Lung (tissue), 12 donors: ENCODE results near the gene AGBL4. TPM values are rescaled to one million over a fixed set of nuclear protein-coding genes. Genes with fewer than 3 reads are reported as not detected.

Experiments used
- ATAC-seq: fragments of 200-7000 bp; cut with Tn5 transposase; one replicate; pipeline ENCODE4 v1.9.1; 2020; ENCODE audit warnings: moderate number of reproducible peaks; ENCODE audit not compliant: insufficient read depth, low FRiP score
- DNase-seq, 3 donors: peaks; one replicate each; pipeline ENCODE4 v3.0.0-alpha.2; 2013 to 2017
- H3K27ac ChIP-seq, 2 donors: one replicate each; pipeline ENCODE4 v1.5.1; 2013; ENCODE audit warnings: mild to moderate bottlenecking in 2 of 2, moderate library complexity in 2 of 2, control low read depth in 1 of 2, inconsistent platforms in 1 of 2, low read depth in 1 of 2, low read length in 1 of 2
- H3K27me3 ChIP-seq, 3 donors: one replicate each; pipeline ENCODE4 v1.5.1; 2013; ENCODE audit warnings: low read length in 2 of 3; ENCODE audit not compliant: control insufficient read depth in 3 of 3, insufficient read depth in 3 of 3
- H3K36me3 ChIP-seq, 4 donors: one replicate each; pipeline ENCODE4 v1.5.1; 2013; ENCODE audit warnings: low read length in 4 of 4, mild to moderate bottlenecking in 1 of 4, moderate library complexity in 1 of 4; ENCODE audit not compliant: control insufficient read depth in 4 of 4, insufficient read depth in 4 of 4
- H3K4me1 ChIP-seq, 5 donors: one replicate each; pipeline ENCODE4 v1.5.1; 2013; ENCODE audit warnings: low read length in 5 of 5, mild to moderate bottlenecking in 2 of 5, moderate library complexity in 1 of 5; ENCODE audit not compliant: control insufficient read depth in 5 of 5, insufficient read depth in 5 of 5
- H3K4me3 ChIP-seq: one replicate; pipeline ENCODE4 v1.5.1; 2013; ENCODE audit warnings: mild to moderate bottlenecking, control low read depth, moderate library complexity
- H3K9ac ChIP-seq, 2 donors: one replicate each; pipeline ENCODE4 v1.5.1; 2013; ENCODE audit warnings: low read length in 2 of 2, control low read depth in 1 of 2; ENCODE audit not compliant: insufficient read depth in 1 of 2
- H3K9me3 ChIP-seq, 4 donors: one replicate each; pipeline ENCODE4 v1.5.1; 2013; ENCODE audit warnings: low read length in 3 of 4, mild to moderate bottlenecking in 1 of 4, moderate library complexity in 1 of 4; ENCODE audit not compliant: control insufficient read depth in 4 of 4, insufficient read depth in 3 of 4
- CTCF ChIP-seq: IDR thresholded peaks from 2 replicates; pipeline ENCODE4 v1.5.1; 2012; ENCODE audit warnings: mild to moderate bottlenecking; ENCODE audit errors: control extremely low read depth, extremely low read depth
- WGBS, 2 donors: extraction: QIAGEN DNeasy Blood & Tissue Kit; methylation state at CpG; one replicate each; pipeline ENCODE4 v1.1.7; 2013; 5-methylcytosine and 5-hydroxymethylcytosine counted together
- polyA plus RNA-seq, 2 donors: library from polyadenylated mRNA; stranded (reverse); fragments of 200-250 nt; gene quantifications; one replicate each; pipeline ENCODE4 v1.2.1, GENCODE V29; 2013
- total RNA-seq, 2 donors: library from RNA; depleted of rRNA in 1 of 2; stranded (reverse); fragments of >200 nt in 1 of 2; gene quantifications; one replicate each; pipeline ENCODE4 v1.2.1, GENCODE V29; 2014 to 2021
- donor health status: control.
- donor health status: control.
- donor health status: Bipolar disorder and iron deficiency.
- donor health status: healthy.
- donor health status: DM: yes; HTN: yes; CAD: no.

AGBL4 gene
- total and polyA plus RNA-seq, 4 donors: 0.24 to 7.5 (median 2.6) TPM

DNA sequence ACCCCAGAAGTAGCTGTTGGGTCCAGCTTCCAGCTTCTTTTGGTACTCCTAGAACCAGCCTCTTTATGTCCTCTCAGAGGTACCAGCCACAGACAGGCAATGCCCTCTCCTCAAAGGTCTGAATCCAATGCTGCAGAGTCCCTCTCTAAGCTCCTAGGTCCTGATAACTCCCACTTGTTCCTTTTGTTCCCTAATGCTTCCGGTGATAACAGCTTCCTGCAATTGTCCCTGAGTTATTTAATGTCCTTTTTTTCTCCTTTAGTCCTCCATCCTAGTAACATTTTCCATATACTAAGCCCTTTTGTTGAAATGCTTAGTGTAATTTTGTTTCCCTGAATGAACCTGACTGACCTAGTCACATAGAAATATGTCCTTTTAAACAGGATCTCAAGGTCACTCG is 1045.3 kb downstream of the AGBL4 start:
- Histone ChIP-seq H3K36me3 (no peaks in the 10 kb centered on the region), H3K27ac (no peak overlapping the region), H3K4me1 (no peaks in the 10 kb centered on the region), H3K9me3 (no peaks in the 10 kb centered on the region), H3K4me3 (no peak overlapping the region), H3K27me3 (no peaks in the 10 kb centered on the region), H3K9ac (no peak overlapping the region)
- 24 to 34% methylated on average over 2 of the region's 2 CpGs for WGBS, 2 donors
- no peak for DNase-seq
- no peak for TF ChIP-seq CTCF
- ATAC-seq: no peak

DNA sequence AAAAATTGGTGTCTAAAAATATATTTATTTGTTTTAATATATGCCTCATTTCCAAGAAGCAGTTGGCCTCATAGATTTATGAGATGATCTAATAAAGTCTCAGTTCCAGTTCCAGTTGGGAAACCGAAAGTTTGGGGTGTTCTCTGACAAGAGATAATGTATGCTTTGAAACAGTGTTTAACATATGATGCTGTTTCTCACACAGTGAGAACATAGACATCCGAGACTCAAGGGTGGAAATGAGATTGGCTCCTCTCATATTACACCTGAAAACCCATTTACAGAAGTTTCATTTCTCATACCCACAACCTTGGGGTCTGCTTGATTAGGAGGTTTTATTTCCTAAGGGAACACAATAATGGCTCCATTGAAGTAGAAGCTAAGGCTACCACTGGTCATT is 1046.5 kb downstream of the AGBL4 start:
- no peak overlapping the region for H3K9ac ChIP-seq

DNA sequence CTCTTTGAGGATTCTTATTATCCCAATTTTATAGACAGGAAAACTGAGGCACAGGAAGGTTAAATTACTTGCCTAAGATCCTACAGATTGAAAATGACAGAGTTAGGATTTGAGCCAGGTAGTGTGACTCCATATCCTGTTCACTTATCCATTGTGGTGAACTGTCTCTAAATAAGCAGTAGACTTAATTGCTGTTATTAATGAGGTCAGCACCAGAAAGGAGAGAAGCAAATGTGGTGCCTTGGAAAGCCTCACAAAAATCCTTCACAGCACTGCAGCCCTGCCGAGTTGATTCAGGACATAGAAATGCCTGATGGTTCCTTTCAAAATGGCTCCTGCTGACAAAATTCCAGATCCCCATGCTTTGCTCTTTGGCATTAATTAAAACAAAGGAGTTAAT is 1053.8 kb downstream of the AGBL4 start:
- Histone ChIP-seq H3K27ac (no peak overlapping the region), H3K4me3 (no peak overlapping the region), H3K27me3 (no peaks in the 10 kb centered on the region), H3K4me1 (no peaks in the 10 kb centered on the region), H3K9ac (no peak overlapping the region), H3K36me3 (no peaks in the 10 kb centered on the region), H3K9me3 (no peaks in the 10 kb centered on the region)
- no peak for TF ChIP-seq CTCF
- 49 to 55% methylated on average over 1 of the region's 1 CpG for WGBS, 2 donors
- ATAC-seq: no peak
- DNase-seq: no peak

More for the DNA sequence above, 1046.5 kb downstream of the AGBL4 start:
- no peak for TF ChIP-seq CTCF
- Histone ChIP-seq H3K36me3 (no peaks in the 10 kb centered on the region), H3K9me3 (no peaks in the 10 kb centered on the region), H3K27me3 (no peaks in the 10 kb centered on the region), H3K4me1 (no peaks in the 10 kb centered on the region), H3K27ac (no peak overlapping the region), H3K4me3 (no peak overlapping the region)
- 84 to 92% methylated on average over 2 of the region's 2 CpGs for WGBS, 2 donors
- ATAC-seq (no peak), DNase-seq (no peak)

DNA sequence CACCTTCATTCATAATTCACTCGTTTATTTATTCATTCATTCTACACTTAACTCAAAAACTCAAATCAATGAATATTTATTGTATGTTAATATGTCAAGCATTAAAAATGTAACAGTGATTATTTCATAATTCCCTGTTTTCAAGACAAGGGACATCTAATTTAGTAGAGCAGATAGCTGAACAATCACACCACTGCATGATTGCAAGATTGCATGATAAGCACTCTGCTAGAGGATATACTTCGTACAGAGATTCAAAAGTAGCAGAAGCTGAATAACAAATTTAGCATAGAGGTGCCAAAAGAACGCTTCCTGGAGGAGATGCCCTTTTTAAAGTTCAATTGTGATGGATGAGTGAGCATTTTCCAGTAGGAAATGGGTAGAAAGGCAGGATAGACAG is 1056.4 kb downstream of the AGBL4 start:
- WGBS, 2 donors: 56 to 66% methylated on average over 3 of the region's 3 CpGs
- Histone ChIP-seq H3K4me3 (no peak overlapping the region), H3K9me3 (no peaks in the 10 kb centered on the region), H3K36me3 (no peaks in the 10 kb centered on the region), H3K27ac (no peak overlapping the region), H3K9ac (no peak overlapping the region), H3K27me3 (no peaks in the 10 kb centered on the region), H3K4me1 (no peaks in the 10 kb centered on the region)
- DNase-seq (no peak), ATAC-seq (no peak)
- TF ChIP-seq CTCF: no peak
